ENCODE results near the gene SNRNP25. TPM values are rescaled to one million over a fixed set of nuclear protein-coding genes. Genes with fewer than 3 reads are reported as not detected.

The SNRNP25 gene
- total RNA-seq, 2 donors from 2014 or later: 47.1 to 78.3 TPM

- DNase-seq (ENCODE audit: low spot score): peak; percentile 92
- TF ChIP-seq, protein P1, sequence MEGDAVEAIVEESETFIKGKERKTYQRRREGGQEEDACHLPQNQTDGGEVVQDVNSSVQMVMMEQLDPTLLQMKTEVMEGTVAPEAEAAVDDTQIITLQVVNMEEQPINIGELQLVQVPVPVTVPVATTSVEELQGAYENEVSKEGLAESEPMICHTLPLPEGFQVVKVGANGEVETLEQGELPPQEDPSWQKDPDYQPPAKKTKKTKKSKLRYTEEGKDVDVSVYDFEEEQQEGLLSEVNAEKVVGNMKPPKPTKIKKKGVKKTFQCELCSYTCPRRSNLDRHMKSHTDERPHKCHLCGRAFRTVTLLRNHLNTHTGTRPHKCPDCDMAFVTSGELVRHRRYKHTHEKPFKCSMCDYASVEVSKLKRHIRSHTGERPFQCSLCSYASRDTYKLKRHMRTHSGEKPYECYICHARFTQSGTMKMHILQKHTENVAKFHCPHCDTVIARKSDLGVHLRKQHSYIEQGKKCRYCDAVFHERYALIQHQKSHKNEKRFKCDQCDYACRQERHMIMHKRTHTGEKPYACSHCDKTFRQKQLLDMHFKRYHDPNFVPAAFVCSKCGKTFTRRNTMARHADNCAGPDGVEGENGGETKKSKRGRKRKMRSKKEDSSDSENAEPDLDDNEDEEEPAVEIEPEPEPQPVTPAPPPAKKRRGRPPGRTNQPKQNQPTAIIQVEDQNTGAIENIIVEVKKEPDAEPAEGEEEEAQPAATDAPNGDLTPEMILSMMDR (IDR thresholded peaks at IDR 0.05): peak in 1 of 2 donors; percentile 9
- peak overlapping the region; percentile 90 to 96 for H3K27ac ChIP-seq
- H3K4me1 ChIP-seq: peaks cover 0 to 84% of the 10 kb centered on the region in 2 donors
- peaks cover 10% of the 10 kb centered on the region for H3K36me3 ChIP-seq
- H3K9me3 ChIP-seq: no peaks in the 10 kb centered on the region
- H3K4me3 ChIP-seq: no peak overlapping the region
- H3K27me3 ChIP-seq: no peaks in the 10 kb centered on the region
These were observed 22.2 kb downstream of the SNRNP25 start for GRCh38 chr16:75580-76501.

- H3K4me1 ChIP-seq: peaks cover 0 to 75% of the 10 kb centered on the region in 2 donors
- peak; percentile 94 for DNase-seq (ENCODE audit: low spot score)
These were observed 23.1 kb downstream of the SNRNP25 start for GRCh38 chr16:76535-77272.

GRCh38 chr16:77273-77806 lies 23.7 kb downstream of the SNRNP25 start:
- H3K36me3 ChIP-seq: peaks cover 10% of the 10 kb centered on the region
- H3K4me1 ChIP-seq: peaks cover 0 to 72% of the 10 kb centered on the region in 2 donors
- peak overlapping the region; percentile 90 to 96 for H3K27ac ChIP-seq
- H3K9me3 ChIP-seq: no peaks in the 10 kb centered on the region
- H3K4me3 ChIP-seq: peak overlapping the region; percentile 80 to 84
- TF ChIP-seq, protein P1 (IDR thresholded peaks at IDR 0.05): no peak
- no peaks in the 10 kb centered on the region for H3K27me3 ChIP-seq
- DNase-seq (ENCODE audit: low spot score): no peak

More at GRCh38 chr16:76535-77272, 23.1 kb downstream of the SNRNP25 start:
- no peaks in the 10 kb centered on the region for H3K27me3 ChIP-seq
- H3K27ac ChIP-seq: peak overlapping the region; percentile 90 to 96
- TF ChIP-seq, protein P1 (IDR thresholded peaks at IDR 0.05): no peak
- H3K4me3 ChIP-seq: peak overlapping the region; percentile 80 to 84
- peaks cover 10% of the 10 kb centered on the region for H3K36me3 ChIP-seq
- H3K9me3 ChIP-seq: no peaks in the 10 kb centered on the region

DNA sequence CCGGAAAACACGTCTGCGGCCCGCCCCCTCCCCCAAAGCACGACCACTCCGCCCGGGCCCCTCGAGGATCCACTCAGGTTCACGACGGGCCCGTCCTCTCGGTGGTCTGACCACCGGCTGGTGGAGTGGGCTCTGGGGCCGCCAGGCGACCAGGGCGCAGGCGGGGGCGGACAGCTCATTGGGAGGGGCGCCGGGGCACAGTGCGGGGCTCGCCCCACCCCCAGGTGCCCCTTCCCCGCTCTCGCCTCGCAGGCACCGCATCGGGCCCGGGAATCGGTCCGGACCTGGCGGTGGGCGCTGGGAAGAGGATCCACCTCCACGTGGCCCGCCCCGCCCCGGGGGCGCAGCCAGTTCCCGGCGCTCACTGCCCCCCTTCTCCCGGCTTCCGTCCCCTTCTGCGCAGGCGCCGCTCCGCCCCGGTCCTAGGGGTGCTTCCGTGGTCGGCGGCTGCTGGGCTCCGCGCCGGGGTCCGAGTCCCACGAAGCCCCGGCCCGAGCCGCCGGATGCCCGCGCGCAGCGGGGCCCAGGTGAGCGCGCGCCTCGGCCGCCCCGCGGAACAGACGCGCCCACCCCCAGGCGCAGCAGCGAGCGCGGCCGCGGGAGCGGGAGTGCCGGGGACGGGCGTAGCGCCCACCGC lies 24.3 kb downstream of the SNRNP25 start, which contains the start of gene MPG:
Gene MPG, plus strand, starts transcription at position 419 of the 637 bp plus-strand sequence. Its CDS starts 85 bp downstream, at position 504.
- TF ChIP-seq, protein P1 (IDR thresholded peaks at IDR 0.05): no peak
- H3K36me3 ChIP-seq: peaks cover 10% of the 10 kb centered on the region
- peak; percentile 79 for DNase-seq (ENCODE audit: low spot score)
- H3K27ac ChIP-seq: peak within 1 kb of the TSS; percentile 90 to 96
- H3K4me1 ChIP-seq: peaks cover 0 to 71% of the 10 kb centered on the region in 2 donors
- peak within 1 kb of the TSS; percentile 80 to 84 for H3K4me3 ChIP-seq
- H3K27me3 ChIP-seq: no peaks in the 10 kb centered on the region
- H3K9me3 ChIP-seq: no peaks in the 10 kb centered on the region

- H3K27me3 ChIP-seq: no peaks in the 10 kb centered on the region
- no peaks in the 10 kb centered on the region for H3K9me3 ChIP-seq
- TF ChIP-seq, protein P1 (IDR thresholded peaks at IDR 0.05): no peak
- H3K36me3 ChIP-seq: peaks cover 10% of the 10 kb centered on the region
- H3K4me3 ChIP-seq: peak overlapping the region; percentile 80 to 84
- H3K4me1 ChIP-seq: peaks cover 0 to 71% of the 10 kb centered on the region in 2 donors
- DNase-seq (ENCODE audit: low spot score): no peak
- H3K27ac ChIP-seq: peak overlapping the region; percentile 90 to 96
These were observed 25.0 kb downstream of the SNRNP25 start for GRCh38 chr16:78444-79150.
